Measurements from ENCODE around the gene NT5DC3.

The NT5DC3 gene

GRCh38 chr12:103850429-103850828, 9.4 kb upstream of the NT5DC3 start:
- 0 out of 2 replicates have a peak overlapping the region, but pooled peaks have one; percentile 6 for H2AFZ ChIP-seq (ENCODE audit: low read length)
- TF ChIP-seq EZH2phosphoT487 (IDR thresholded peaks at IDR 0.05; ENCODE audit: borderline replicate concordance) (no peak), CTCF (conservative IDR thresholded peaks at IDR 0.05; ENCODE audit: low read length) (no peak)
- no peaks in the 10 kb centered on the region for H3K9me2 ChIP-seq (replicated peaks; ENCODE audit: low read depth, low read length)
- H3F3A ChIP-seq (ENCODE audit: low read depth) = no peaks in the 10 kb centered on the region
- H3K4me1 ChIP-seq (ENCODE audit: insufficient read depth, low read length, poor library complexity, severe bottlenecking) = no peaks in the 10 kb centered on the region
- H3K27me3 ChIP-seq (ENCODE audit: insufficient read depth, low read length, poor library complexity, severe bottlenecking) = no peaks in the 10 kb centered on the region
- H3K9me3 ChIP-seq (ENCODE audit: insufficient read depth, low read depth, low read length) = no peaks in the 10 kb centered on the region
- no peaks in the 10 kb centered on the region for H3K36me3 ChIP-seq (ENCODE audit: insufficient read depth, low read length)
- no peak overlapping the region for H3K4me2 ChIP-seq (ENCODE audit: low read depth, low read length, poor library complexity, severe bottlenecking)
- H4K20me1 ChIP-seq (ENCODE audit: insufficient read depth, low read length, poor library complexity, severe bottlenecking) = no peaks in the 10 kb centered on the region
- H3K4me3 ChIP-seq (ENCODE audit: low read length, poor library complexity, severe bottlenecking) = no peak overlapping the region
- no peaks in the 10 kb centered on the region for H3K79me2 ChIP-seq (ENCODE audit: insufficient read depth, low read length)
- no peak overlapping the region for H3K9ac ChIP-seq (ENCODE audit: low read depth, low read length, poor library complexity, severe bottlenecking)

GRCh38 chr12:103848917-103849491, 8.0 kb upstream of the NT5DC3 start:
- Histone ChIP-seq H3K36me3 (ENCODE audit: insufficient read depth, low read length) (no peaks in the 10 kb centered on the region), H3K4me3 (ENCODE audit: low read length, poor library complexity, severe bottlenecking) (no peak overlapping the region), H3K9ac (ENCODE audit: low read depth, low read length, poor library complexity, severe bottlenecking) (no peak overlapping the region), H3K4me1 (ENCODE audit: insufficient read depth, low read length, poor library complexity, severe bottlenecking) (no peaks in the 10 kb centered on the region), H2AFZ (ENCODE audit: low read length) (no peak overlapping the region), H4K20me1 (ENCODE audit: insufficient read depth, low read length, poor library complexity, severe bottlenecking) (no peaks in the 10 kb centered on the region), H3K9me2 (replicated peaks; ENCODE audit: low read depth, low read length) (no peaks in the 10 kb centered on the region), H3K79me2 (ENCODE audit: insufficient read depth, low read length) (no peaks in the 10 kb centered on the region), H3K27me3 (ENCODE audit: insufficient read depth, low read length, poor library complexity, severe bottlenecking) (no peaks in the 10 kb centered on the region), H3K4me2 (ENCODE audit: low read depth, low read length, poor library complexity, severe bottlenecking) (no peak overlapping the region), H3F3A (ENCODE audit: low read depth) (no peaks in the 10 kb centered on the region), H3K9me3 (ENCODE audit: insufficient read depth, low read depth, low read length) (no peaks in the 10 kb centered on the region)
- TF ChIP-seq EZH2phosphoT487 (IDR thresholded peaks at IDR 0.05; ENCODE audit: borderline replicate concordance) (no peak), CTCF (conservative IDR thresholded peaks at IDR 0.05; ENCODE audit: low read length) (no peak)

GRCh38 chr12:103848143-103848542, 7.1 kb upstream of the NT5DC3 start:
- Histone ChIP-seq H3K36me3 (ENCODE audit: insufficient read depth, low read length) (no peaks in the 10 kb centered on the region), H3K27me3 (ENCODE audit: insufficient read depth, low read length, poor library complexity, severe bottlenecking) (no peaks in the 10 kb centered on the region), H3F3A (ENCODE audit: low read depth) (no peaks in the 10 kb centered on the region), H3K4me3 (ENCODE audit: low read length, poor library complexity, severe bottlenecking) (no peak overlapping the region), H3K9ac (ENCODE audit: low read depth, low read length, poor library complexity, severe bottlenecking) (no peak overlapping the region), H3K9me3 (ENCODE audit: insufficient read depth, low read depth, low read length) (no peaks in the 10 kb centered on the region), H3K9me2 (replicated peaks; ENCODE audit: low read depth, low read length) (no peaks in the 10 kb centered on the region), H3K4me1 (ENCODE audit: insufficient read depth, low read length, poor library complexity, severe bottlenecking) (no peaks in the 10 kb centered on the region), H4K20me1 (ENCODE audit: insufficient read depth, low read length, poor library complexity, severe bottlenecking) (no peaks in the 10 kb centered on the region), H3K4me2 (ENCODE audit: low read depth, low read length, poor library complexity, severe bottlenecking) (no peak overlapping the region), H3K79me2 (ENCODE audit: insufficient read depth, low read length) (no peaks in the 10 kb centered on the region), H2AFZ (ENCODE audit: low read length) (no peak overlapping the region)
- TF ChIP-seq CTCF (conservative IDR thresholded peaks at IDR 0.05; ENCODE audit: low read length) = no peak
- TF ChIP-seq EZH2phosphoT487 (IDR thresholded peaks at IDR 0.05; ENCODE audit: borderline replicate concordance) = no peak

Data from Loucy (cell line).